ENCODE results near the gene CELF4.

Gene CELF4

DNA sequence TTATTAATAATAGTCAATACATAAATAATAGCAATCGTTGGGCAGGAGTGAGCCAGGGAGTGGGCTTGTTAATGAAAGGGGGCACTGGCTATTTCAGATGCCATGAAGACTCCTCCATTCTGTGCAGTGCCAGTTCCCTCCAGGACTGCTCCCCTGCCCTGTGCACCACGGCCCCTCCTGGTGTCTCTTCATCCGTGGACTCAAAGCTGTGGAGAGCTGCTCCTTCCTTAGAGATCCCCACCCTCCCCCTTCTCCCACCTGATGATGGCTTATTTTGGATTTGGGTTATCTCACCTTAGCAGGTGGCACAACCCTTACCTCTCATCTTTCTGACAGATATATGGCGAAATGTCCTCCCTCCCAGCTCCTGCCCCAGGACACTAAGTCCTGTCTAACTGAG lies 3.1 kb upstream of the CELF4 start:
- TF ChIP-seq, protein P1, sequence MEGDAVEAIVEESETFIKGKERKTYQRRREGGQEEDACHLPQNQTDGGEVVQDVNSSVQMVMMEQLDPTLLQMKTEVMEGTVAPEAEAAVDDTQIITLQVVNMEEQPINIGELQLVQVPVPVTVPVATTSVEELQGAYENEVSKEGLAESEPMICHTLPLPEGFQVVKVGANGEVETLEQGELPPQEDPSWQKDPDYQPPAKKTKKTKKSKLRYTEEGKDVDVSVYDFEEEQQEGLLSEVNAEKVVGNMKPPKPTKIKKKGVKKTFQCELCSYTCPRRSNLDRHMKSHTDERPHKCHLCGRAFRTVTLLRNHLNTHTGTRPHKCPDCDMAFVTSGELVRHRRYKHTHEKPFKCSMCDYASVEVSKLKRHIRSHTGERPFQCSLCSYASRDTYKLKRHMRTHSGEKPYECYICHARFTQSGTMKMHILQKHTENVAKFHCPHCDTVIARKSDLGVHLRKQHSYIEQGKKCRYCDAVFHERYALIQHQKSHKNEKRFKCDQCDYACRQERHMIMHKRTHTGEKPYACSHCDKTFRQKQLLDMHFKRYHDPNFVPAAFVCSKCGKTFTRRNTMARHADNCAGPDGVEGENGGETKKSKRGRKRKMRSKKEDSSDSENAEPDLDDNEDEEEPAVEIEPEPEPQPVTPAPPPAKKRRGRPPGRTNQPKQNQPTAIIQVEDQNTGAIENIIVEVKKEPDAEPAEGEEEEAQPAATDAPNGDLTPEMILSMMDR (IDR thresholded peaks at IDR 0.05) = no peak
- no peaks in the 10 kb centered on the region for H3K4me1 ChIP-seq
- H3K27me3 ChIP-seq (ENCODE audit: control insufficient read depth, insufficient read depth, low read length) = no peaks in the 10 kb centered on the region
- H3K36me3 ChIP-seq (ENCODE audit: control insufficient read depth, insufficient read depth, low read length) = no peaks in the 10 kb centered on the region
- no peak overlapping the region for H3K9ac ChIP-seq
- no peak overlapping the region for H3K27ac ChIP-seq
- H3K9me3 ChIP-seq (ENCODE audit: control insufficient read depth, low read length) = no peaks in the 10 kb centered on the region
- H3K4me3 ChIP-seq (ENCODE audit: low read depth, low read length) = no peak overlapping the region
- H3K4me2 ChIP-seq (ENCODE audit: low read length) = no peak overlapping the region
- H3K79me2 ChIP-seq = no peaks in the 10 kb centered on the region
- H2AFZ ChIP-seq = no peak overlapping the region

DNA sequence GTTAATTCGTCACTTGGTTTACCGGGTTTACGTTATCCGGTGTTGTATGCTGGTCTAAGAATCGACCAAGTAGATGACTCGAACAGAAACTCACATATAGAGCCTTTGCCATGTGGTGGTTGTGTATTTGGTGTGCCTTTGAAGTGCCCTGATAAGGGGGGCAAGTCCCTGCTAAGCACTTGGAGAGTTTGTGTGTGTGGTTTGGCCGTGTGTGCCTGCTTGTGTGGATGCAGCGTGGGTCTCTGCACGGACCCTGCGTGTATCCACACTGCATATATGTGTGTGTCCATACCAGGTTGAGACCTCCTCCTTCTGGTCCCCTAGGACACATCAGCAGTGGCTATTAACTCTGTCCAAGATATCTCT lies 2.4 kb upstream of the CELF4 start:
- no peaks in the 10 kb centered on the region for H3K36me3 ChIP-seq (ENCODE audit: control insufficient read depth, insufficient read depth, low read length)
- TF ChIP-seq, protein P1 (IDR thresholded peaks at IDR 0.05) = no peak
- no peak overlapping the region for H3K27ac ChIP-seq
- no peak overlapping the region for H3K4me2 ChIP-seq (ENCODE audit: low read length)
- H3K27me3 ChIP-seq (ENCODE audit: control insufficient read depth, insufficient read depth, low read length) = no peaks in the 10 kb centered on the region
- H3K4me3 ChIP-seq (ENCODE audit: low read depth, low read length) = no peak overlapping the region
- no peaks in the 10 kb centered on the region for H3K79me2 ChIP-seq
- no peak overlapping the region for H3K9ac ChIP-seq
- peak overlapping the region; percentile 84 for H2AFZ ChIP-seq
- H3K9me3 ChIP-seq (ENCODE audit: control insufficient read depth, low read length) = no peaks in the 10 kb centered on the region
- no peaks in the 10 kb centered on the region for H3K4me1 ChIP-seq

DNA sequence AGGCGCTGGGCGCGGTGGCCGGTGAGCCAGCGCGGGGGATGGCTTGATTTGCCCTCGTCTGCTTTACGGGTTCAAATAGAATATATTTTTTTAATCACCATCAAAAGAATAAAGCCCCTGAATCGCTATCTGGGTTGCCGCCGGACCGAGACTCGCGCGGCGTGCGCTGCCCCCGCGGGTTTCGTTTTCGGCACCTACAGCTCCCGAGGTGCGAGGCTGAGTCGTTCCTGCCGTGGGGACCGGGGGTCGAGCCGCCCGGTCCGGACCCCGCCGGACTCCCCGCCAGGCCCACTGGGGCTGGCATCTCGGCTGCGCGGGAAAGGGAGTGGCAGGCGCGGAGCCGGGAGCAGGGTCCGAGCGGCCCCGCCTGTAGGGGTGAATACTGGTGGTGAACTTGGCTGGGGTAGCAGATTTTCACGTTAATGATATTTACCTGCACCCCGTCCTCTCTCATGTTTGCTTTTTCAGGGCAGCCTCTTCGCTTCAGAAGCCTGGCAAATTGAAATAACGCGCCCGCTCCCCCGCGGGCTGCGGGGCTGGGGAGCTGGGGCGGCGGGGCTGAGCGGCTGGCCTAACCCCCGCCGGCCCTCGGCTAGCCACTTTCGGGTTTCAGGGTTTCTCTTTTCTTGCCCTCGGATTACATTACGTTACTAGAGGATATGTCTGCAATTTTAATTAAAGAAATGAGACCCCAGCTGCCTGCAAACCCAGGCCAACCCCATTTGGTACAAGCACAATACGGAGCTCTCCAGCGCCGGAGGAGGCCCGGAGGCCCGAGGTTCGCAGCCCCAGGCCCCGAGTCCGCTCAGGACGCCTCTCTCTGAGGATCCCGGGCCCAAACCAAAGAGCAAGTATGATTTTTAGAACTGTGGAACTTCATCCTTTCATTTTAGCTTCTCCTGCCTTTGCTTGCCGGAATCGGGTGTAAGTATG lies 1.7 kb upstream of the CELF4 start:
- peak overlapping the region; percentile 74 for H3K4me2 ChIP-seq (ENCODE audit: low read length)
- H3K9ac ChIP-seq = no peak overlapping the region
- peak overlapping the region; percentile 56 for H3K4me3 ChIP-seq (ENCODE audit: low read depth, low read length)
- no peak overlapping the region for H3K27ac ChIP-seq
- no peaks in the 10 kb centered on the region for H3K9me3 ChIP-seq (ENCODE audit: control insufficient read depth, low read length)
- H3K27me3 ChIP-seq (ENCODE audit: control insufficient read depth, insufficient read depth, low read length) = no peaks in the 10 kb centered on the region
- no peaks in the 10 kb centered on the region for H3K36me3 ChIP-seq (ENCODE audit: control insufficient read depth, insufficient read depth, low read length)
- H2AFZ ChIP-seq = peak overlapping the region; percentile 84
- H3K4me1 ChIP-seq = no peaks in the 10 kb centered on the region
- H3K79me2 ChIP-seq = no peaks in the 10 kb centered on the region
- TF ChIP-seq, protein P1 (IDR thresholded peaks at IDR 0.05) = no peak

DNA sequence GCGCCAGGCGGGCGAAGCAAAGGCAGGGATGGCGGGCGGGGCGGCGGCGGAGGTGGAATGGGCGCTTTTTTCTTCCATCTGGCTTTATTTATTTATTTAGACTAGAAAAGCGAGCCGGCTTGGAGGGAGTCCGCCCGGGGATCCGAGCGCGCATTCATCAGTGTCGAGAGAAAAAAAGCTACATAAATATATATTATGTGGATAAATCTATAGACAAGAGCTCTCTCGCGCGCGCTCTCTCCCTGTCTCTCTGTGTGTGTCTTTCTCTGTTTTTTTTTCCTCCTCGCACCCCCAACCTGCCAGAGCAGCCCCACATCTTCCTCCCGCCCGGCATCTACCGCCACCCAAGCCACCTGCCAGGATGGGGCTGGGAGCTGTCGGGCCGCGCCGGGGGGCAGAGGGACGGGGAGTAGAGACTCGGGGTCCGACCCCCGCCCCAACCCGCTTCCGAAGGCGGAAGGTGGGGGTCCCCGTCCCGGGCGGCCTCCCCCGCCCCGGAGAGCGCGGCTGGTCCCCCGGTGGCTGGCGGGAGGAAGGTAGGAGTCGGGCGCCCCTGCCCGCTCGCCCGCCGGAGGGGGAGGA lies 972 bp upstream of the CELF4 start:
- Histone ChIP-seq H3K9me3 (ENCODE audit: control insufficient read depth, low read length) (no peaks in the 10 kb centered on the region), H3K4me3 (ENCODE audit: low read depth, low read length) (peak overlapping the region; percentile 56), H2AFZ (peak overlapping the region; percentile 84), H3K27me3 (ENCODE audit: control insufficient read depth, insufficient read depth, low read length) (no peaks in the 10 kb centered on the region), H3K4me2 (ENCODE audit: low read length) (peak overlapping the region; percentile 74), H3K27ac (no peak overlapping the region), H3K9ac (no peak overlapping the region), H3K79me2 (no peaks in the 10 kb centered on the region), H3K36me3 (ENCODE audit: control insufficient read depth, insufficient read depth, low read length) (no peaks in the 10 kb centered on the region), H3K4me1 (no peaks in the 10 kb centered on the region)
- TF ChIP-seq, protein P1 (IDR thresholded peaks at IDR 0.05) = no peak
